ENCODE data around the gene PLEKHG5. TPM values are rescaled to one million over a fixed set of nuclear protein-coding genes. Genes with fewer than 3 reads are reported as not detected.

The PLEKHG5 gene
- total RNA-seq, 4 donors from 2014 or later: 72.5 to 170 (median 99.8) TPM

DNA sequence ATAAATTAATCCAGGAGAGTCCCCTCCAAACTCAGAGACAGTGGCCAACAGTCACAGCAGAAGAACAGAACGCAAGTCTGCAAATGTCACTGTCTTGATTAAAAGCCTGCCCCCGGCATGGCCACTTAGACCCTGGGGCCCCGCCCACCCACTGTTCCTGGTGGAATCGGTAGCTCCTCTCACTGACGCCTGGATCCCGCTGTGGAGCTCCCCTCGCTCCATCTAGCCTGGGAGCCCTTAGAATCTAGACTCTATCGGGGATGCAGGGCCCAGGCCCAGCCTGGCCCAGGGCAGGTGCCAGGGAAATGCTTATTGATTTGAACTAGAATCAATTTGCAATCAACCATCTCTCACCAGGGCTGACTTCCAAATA is 21.4 kb upstream of the PLEKHG5 start:
- intact Hi-C loops (cut with DNase I; ENCODE audit: low total_unique reads): no loop called here
- TF ChIP-seq, protein P1, sequence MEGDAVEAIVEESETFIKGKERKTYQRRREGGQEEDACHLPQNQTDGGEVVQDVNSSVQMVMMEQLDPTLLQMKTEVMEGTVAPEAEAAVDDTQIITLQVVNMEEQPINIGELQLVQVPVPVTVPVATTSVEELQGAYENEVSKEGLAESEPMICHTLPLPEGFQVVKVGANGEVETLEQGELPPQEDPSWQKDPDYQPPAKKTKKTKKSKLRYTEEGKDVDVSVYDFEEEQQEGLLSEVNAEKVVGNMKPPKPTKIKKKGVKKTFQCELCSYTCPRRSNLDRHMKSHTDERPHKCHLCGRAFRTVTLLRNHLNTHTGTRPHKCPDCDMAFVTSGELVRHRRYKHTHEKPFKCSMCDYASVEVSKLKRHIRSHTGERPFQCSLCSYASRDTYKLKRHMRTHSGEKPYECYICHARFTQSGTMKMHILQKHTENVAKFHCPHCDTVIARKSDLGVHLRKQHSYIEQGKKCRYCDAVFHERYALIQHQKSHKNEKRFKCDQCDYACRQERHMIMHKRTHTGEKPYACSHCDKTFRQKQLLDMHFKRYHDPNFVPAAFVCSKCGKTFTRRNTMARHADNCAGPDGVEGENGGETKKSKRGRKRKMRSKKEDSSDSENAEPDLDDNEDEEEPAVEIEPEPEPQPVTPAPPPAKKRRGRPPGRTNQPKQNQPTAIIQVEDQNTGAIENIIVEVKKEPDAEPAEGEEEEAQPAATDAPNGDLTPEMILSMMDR (IDR thresholded peaks at IDR 0.05): no peak
- no peak for TF ChIP-seq POLR2A (IDR thresholded peaks at IDR 0.05)
- DNase-seq (ENCODE audit: low spot score in 2 of 2): no peak
- no peak overlapping the region for H3K4me3 ChIP-seq (ENCODE audit: low read depth, poor library complexity, severe bottlenecking)
- WGBS, 2 donors: 79 to 85% methylated on average over 8 of the region's 8 CpGs

GRCh38 chr1:6512245-6512907 is 20.9 kb upstream of the PLEKHG5 start:
- DNase-seq (ENCODE audit: low spot score in 2 of 2): no peak
- no peak overlapping the region for H3K4me3 ChIP-seq (ENCODE audit: low read depth, poor library complexity, severe bottlenecking)
- WGBS, 2 donors: 80 to 83% methylated on average over 10 to 18 of the region's 19 CpGs
- intact Hi-C loops (cut with DNase I; ENCODE audit: low total_unique reads): no loop called here
- TF ChIP-seq POLR2A (IDR thresholded peaks at IDR 0.05): no peak
- TF ChIP-seq, protein P1 (IDR thresholded peaks at IDR 0.05): no peak

GRCh38 chr1:6511561-6512244 is 20.2 kb upstream of the PLEKHG5 start:
- WGBS, 2 donors: 87 to 90% methylated on average over 8 to 9 of the region's 16 CpGs
- H3K4me3 ChIP-seq (ENCODE audit: low read depth, poor library complexity, severe bottlenecking): no peak overlapping the region
- no peak for DNase-seq (ENCODE audit: low spot score in 2 of 2)
- intact Hi-C loops (cut with DNase I; ENCODE audit: low total_unique reads): no loop called here
- TF ChIP-seq, protein P1 (IDR thresholded peaks at IDR 0.05): no peak
- TF ChIP-seq POLR2A (IDR thresholded peaks at IDR 0.05): no peak

GRCh38 chr1:6511056-6511455 is 19.6 kb upstream of the PLEKHG5 start:
- 78 to 91% methylated on average over 4 to 6 of the region's 6 CpGs for WGBS, 2 donors

GRCh38 chr1:6510493-6510892 is 19.0 kb upstream of the PLEKHG5 start:
- intact Hi-C loops (cut with DNase I; ENCODE audit: low total_unique reads): no loop called here
- 79 to 91% methylated on average over 6 of the region's 6 CpGs for WGBS, 2 donors
- no peak for DNase-seq (ENCODE audit: low spot score in 2 of 2)
- TF ChIP-seq, protein P1 (IDR thresholded peaks at IDR 0.05): no peak
- no peak for TF ChIP-seq POLR2A (IDR thresholded peaks at IDR 0.05)
- no peak overlapping the region for H3K4me3 ChIP-seq (ENCODE audit: low read depth, poor library complexity, severe bottlenecking)

More at GRCh38 chr1:6511056-6511455, 19.6 kb upstream of the PLEKHG5 start:
- DNase-seq (ENCODE audit: low spot score in 2 of 2): no peak
- H3K4me3 ChIP-seq (ENCODE audit: low read depth, poor library complexity, severe bottlenecking): no peak overlapping the region
- intact Hi-C loops (cut with DNase I; ENCODE audit: low total_unique reads): no loop called here
- TF ChIP-seq, protein P1 (IDR thresholded peaks at IDR 0.05): no peak
- no peak for TF ChIP-seq POLR2A (IDR thresholded peaks at IDR 0.05)

Data from lower leg skin (tissue), 4 donors.